Testis (tissue), 3 donors: ENCODE results near the gene PRR15L. TPM values are rescaled to one million over a fixed set of nuclear protein-coding genes. Genes with fewer than 3 reads are reported as not detected.

Source experiments
- DNase-seq: peaks from one replicate; pipeline ENCODE4 v3.0.0-alpha.2; 2019
- H3K27ac ChIP-seq, 2 donors: fragments of 200-600 bp; sonication (generic); one replicate each; pipeline ENCODE4 v1.5.1; 2019
- H3K27me3 ChIP-seq: fragments of 200-600 bp; sonication (generic); one replicate; pipeline ENCODE4 v1.5.1; 2019
- H3K36me3 ChIP-seq: fragments of 200-600 bp; sonication (generic); one replicate; pipeline ENCODE4 v1.5.1; 2017; ENCODE audit warnings: low read depth; ENCODE audit errors: missing control alignments
- H3K4me1 ChIP-seq: fragments of 200-600 bp; sonication (generic); one replicate; pipeline ENCODE4 v1.5.1; 2019
- H3K4me3 ChIP-seq, 2 donors: fragments of 200-600 bp; sonication (generic); one replicate each; pipeline ENCODE4 v1.5.1; 2017 to 2019
- H3K9me3 ChIP-seq: fragments of 200-600 bp; sonication (generic); one replicate; pipeline ENCODE4 v1.5.1; 2017
- CTCF ChIP-seq, 3 experiments: fragments of 450-650 bp in 2 of 3; fragments of 200-600 bp in 1 of 3; sonication (generic) in 1 of 3; IDR thresholded peaks; one replicate each; pipeline ENCODE4 v1.5.1; 2016 to 2019; ENCODE audit warnings: antibody characterized with exemption in 3 of 3, mild to moderate bottlenecking in 2 of 3, moderate library complexity in 1 of 3
- POLR2A ChIP-seq: fragments of 450-650 bp; IDR thresholded peaks from one replicate; pipeline ENCODE4 v1.6.1; 2017; ENCODE audit warnings: antibody characterized with exemption, mild to moderate bottlenecking, moderate library complexity
- WGBS, 2 donors: methylation state at CpG; one replicate each; pipeline ENCODE4 v1.1.5; 2018; 5-methylcytosine and 5-hydroxymethylcytosine counted together
- intact Hi-C: fragments of 100-400 bp; cut with DNase I; formaldehyde crosslinking; loops from one replicate; pipeline ENCODE4 v1.15.1; 2023; ENCODE audit warnings: low total_unique reads
- polyA plus RNA-seq: library from polyadenylated mRNA; stranded (reverse); fragments of 350-450 nt; fragmentation: Illumina TruSeq; extraction: RNeasy Lipid Tissue Mini Kit (QIAGEN cat#74804); gene quantifications from one replicate; pipeline ENCODE4 v1.2.3, GENCODE V29; 2014; ENCODE audit warnings: low read depth, low replicate concordance; ENCODE audit not compliant: insufficient read depth
- total RNA-seq, 2 donors: library from RNA; depleted of rRNA; stranded (reverse); fragments of >200 nt; gene quantifications; one replicate each; pipeline ENCODE4 v1.2.3, GENCODE V29; 2016

The PRR15L gene
- total and polyA plus RNA-seq, 3 donors from 2014 or later: 0.55 to 6.2 (median 2.5) TPM

GRCh38 chr17:47980541-47980940 lies 22.9 kb upstream of the PRR15L start:
- intact Hi-C loops: no loop called here
- TF ChIP-seq POLR2A (no peak), CTCF (IDR thresholded peaks at IDR 0.05) (no peak)
- no peaks in the 10 kb centered on the region for H3K4me1 ChIP-seq
- no peak for DNase-seq
- no peaks in the 10 kb centered on the region for H3K27me3 ChIP-seq
- no peaks in the 10 kb centered on the region for H3K36me3 ChIP-seq
- no peak overlapping the region for H3K4me3 ChIP-seq
- H3K27ac ChIP-seq: no peak overlapping the region
- no peaks in the 10 kb centered on the region for H3K9me3 ChIP-seq

- no peak overlapping the region for H3K27ac ChIP-seq
- H3K36me3 ChIP-seq: no peaks in the 10 kb centered on the region
- intact Hi-C loops: no loop called here
Measured at GRCh38 chr17:47978324-47978723, 20.6 kb upstream of the PRR15L start.

GRCh38 chr17:47975823-47976205 lies 18.1 kb upstream of the PRR15L start:
- 89 to 92% methylated on average over 10 of the region's 10 CpGs for WGBS, 2 donors
- no peak for DNase-seq
- Histone ChIP-seq H3K36me3 (no peaks in the 10 kb centered on the region), H3K4me3 (no peak overlapping the region), H3K27ac (no peak overlapping the region), H3K9me3 (no peaks in the 10 kb centered on the region), H3K4me1 (peaks cover 7% of the 10 kb centered on the region), H3K27me3 (no peaks in the 10 kb centered on the region)
- no peak for TF ChIP-seq POLR2A
- TF ChIP-seq CTCF (IDR thresholded peaks at IDR 0.05): no peak
- intact Hi-C loops: no loop called here

More at GRCh38 chr17:47978324-47978723, 20.6 kb upstream of the PRR15L start:
- 38 to 45% methylated on average over 7 of the region's 7 CpGs for WGBS, 2 donors
- peak in 2 of 3 experiments; percentile 32 to 53 for TF ChIP-seq CTCF (IDR thresholded peaks at IDR 0.05)
- TF ChIP-seq POLR2A: no peak
- H3K9me3 ChIP-seq: no peaks in the 10 kb centered on the region
- DNase-seq: peak; percentile 64
- no peak overlapping the region for H3K4me3 ChIP-seq
- no peaks in the 10 kb centered on the region for H3K4me1 ChIP-seq
- H3K27me3 ChIP-seq: no peaks in the 10 kb centered on the region

GRCh38 chr17:47975189-47975822 lies 17.6 kb upstream of the PRR15L start:
- intact Hi-C loops: no loop called here
- Histone ChIP-seq H3K4me3 (no peak overlapping the region), H3K9me3 (no peaks in the 10 kb centered on the region), H3K4me1 (peaks cover 9% of the 10 kb centered on the region), H3K36me3 (no peaks in the 10 kb centered on the region), H3K27ac (no peak overlapping the region), H3K27me3 (no peaks in the 10 kb centered on the region)
- TF ChIP-seq POLR2A (no peak), CTCF (IDR thresholded peaks at IDR 0.05) (no peak)
- no peak for DNase-seq
- WGBS, 2 donors: 75% methylated on average over 15 of the region's 15 CpGs

GRCh38 chr17:47973541-47973940 lies 15.9 kb upstream of the PRR15L start:
- DNase-seq: no peak
- Histone ChIP-seq H3K9me3 (no peaks in the 10 kb centered on the region), H3K4me1 (peaks cover 15% of the 10 kb centered on the region), H3K4me3 (no peak overlapping the region), H3K27me3 (no peaks in the 10 kb centered on the region), H3K36me3 (no peaks in the 10 kb centered on the region), H3K27ac (no peak overlapping the region)
- WGBS, 2 donors: 93 to 94% methylated on average over 8 of the region's 8 CpGs
- TF ChIP-seq CTCF (IDR thresholded peaks at IDR 0.05) (no peak), POLR2A (no peak)
- intact Hi-C loops: no loop called here
